Naive thymus-derived CD4-positive, alpha-beta T cell (primary cell): ENCODE results near the gene MLLT10. TPM values are rescaled to one million over a fixed set of nuclear protein-coding genes. Genes with fewer than 3 reads are reported as not detected.
"Not testable (repeated sequence)": the region's sequence is repeated elsewhere in the genome, so short reads cannot be mapped to it uniquely, and the experiment has no call there.

ENCODE experiments used
- ATAC-seq: fragments of 150-1000 bp; cut with Tn5 transposase; 2 replicates; pipeline ENCODE4 v1.10.0; 2021; ENCODE audit warnings: mild to moderate bottlenecking, moderate library complexity
- CTCF ChIA-PET: fragments of 350-600 bp; sonication (Branson Sonifier 250); formaldehyde crosslinking; loops from one replicate; lab custom pipeline; 2021; ENCODE audit warnings: antibody characterized with exemption; lab: Charles Lee
- POLR2A ChIA-PET: fragments of 350-600 bp; sonication (Branson Sonifier 250); formaldehyde crosslinking; loops from one replicate; lab custom pipeline; 2021; ENCODE audit warnings: antibody characterized with exemption, inconsistent platforms; lab: Charles Lee
- DNase-seq, 9 donors: peaks; one replicate each; pipeline versions ENCODE4 v3.0.0 to v3.0.0-alpha.2; 2020 to 2022; ENCODE audit warnings: mixed read lengths in 1 of 9
- H3K27ac ChIP-seq: one replicate; pipeline ENCODE4 v1.7.0; 2013; ENCODE audit warnings: mild to moderate bottlenecking, low read depth, low read length, moderate library complexity
- H3K27me3 ChIP-seq, 2 donors: one replicate each; pipeline ENCODE4 v1.7.0; 2013; ENCODE audit warnings: low read length in 2 of 2, mild to moderate bottlenecking in 2 of 2, moderate library complexity in 2 of 2; ENCODE audit not compliant: control insufficient read depth in 2 of 2, insufficient read depth in 2 of 2
- H3K36me3 ChIP-seq, 3 experiments: 1 replicate in 2 of 3; 2 replicates in 1 of 3; pipeline ENCODE4 v1.7.0; 2013; ENCODE audit warnings: low read length in 3 of 3, mild to moderate bottlenecking in 3 of 3, moderate library complexity in 1 of 3; ENCODE audit not compliant: insufficient read depth in 3 of 3, control insufficient read depth in 2 of 3
- H3K4me1 ChIP-seq, 2 donors: one replicate each; pipeline ENCODE4 v1.7.0; 2013; ENCODE audit warnings: low read length in 2 of 2, mild to moderate bottlenecking in 2 of 2, moderate library complexity in 1 of 2; ENCODE audit not compliant: control insufficient read depth in 2 of 2, insufficient read depth in 2 of 2
- H3K4me3 ChIP-seq: 2 replicates; pipeline ENCODE4 v1.7.0; 2013; ENCODE audit warnings: mild to moderate bottlenecking, low read length
- H3K9me3 ChIP-seq, 3 experiments: 1 replicate in 2 of 3; 2 replicates in 1 of 3; pipeline ENCODE4 v1.7.0; 2013; ENCODE audit warnings: low read length in 3 of 3; ENCODE audit not compliant: control insufficient read depth in 2 of 3
- H3K27ac Mint-ChIP-seq, 9 donors: one replicate each; pipeline ENCODE4 v1.8.0; 2020 to 2022; ENCODE audit warnings: mixed read lengths in 9 of 9, mild to moderate bottlenecking in 8 of 9, moderate library complexity in 5 of 9, inconsistent platforms in 2 of 9
- H3K27me3 Mint-ChIP-seq, 5 donors: one replicate each; pipeline ENCODE4 v1.8.0; 2021 to 2022; ENCODE audit warnings: mixed read lengths in 5 of 5, mild to moderate bottlenecking in 1 of 5
- H3K36me3 Mint-ChIP-seq, 5 donors: one replicate each; pipeline ENCODE4 v1.8.0; 2020 to 2022; ENCODE audit warnings: mixed read lengths in 5 of 5, mild to moderate bottlenecking in 3 of 5, inconsistent platforms in 1 of 5
- H3K4me1 Mint-ChIP-seq, 7 donors: one replicate each; pipeline ENCODE4 v1.8.0; 2020 to 2022; ENCODE audit warnings: mixed read lengths in 7 of 7, mild to moderate bottlenecking in 3 of 7, inconsistent platforms in 1 of 7
- H3K4me3 Mint-ChIP-seq, 10 donors: one replicate each; pipeline ENCODE4 v1.8.0; 2020 to 2022; ENCODE audit warnings: mild to moderate bottlenecking in 10 of 10, mixed read lengths in 10 of 10, moderate library complexity in 6 of 10, inconsistent platforms in 2 of 10
- H3K9me3 Mint-ChIP-seq, 11 donors: one replicate each; pipeline ENCODE4 v1.8.0; 2020 to 2022; ENCODE audit warnings: mixed read lengths in 11 of 11, mild to moderate bottlenecking in 4 of 11, inconsistent platforms in 1 of 11, moderate library complexity in 1 of 11
- intact Hi-C, 2 donors: fragments of 100-400 bp; cut with micrococcal nuclease; formaldehyde crosslinking; loops; one replicate each; pipeline ENCODE4 v1.15.1; 2023
- polyA plus RNA-seq, 2 donors: library from polyadenylated mRNA; unstranded; fragments of 300-500 nt; fragmentation: Illumina TruSeq; gene quantifications; one replicate each; pipeline ENCODE4 v1.2.3, GENCODE V29; 2021
- total RNA-seq, 6 experiments: library from RNA in 5 of 6; stranded (reverse) in 5 of 6; gene quantifications; 1 replicate in 5 of 6; 2 replicates in 1 of 6; pipeline ENCODE4 v1.2.3 and lab custom pipeline; 2021 to 2026

MLLT10 gene
- total and polyA plus RNA-seq, 7 experiments from 2014 or later: 6.0 to 74.2 (median 61.2) TPM

DNA sequence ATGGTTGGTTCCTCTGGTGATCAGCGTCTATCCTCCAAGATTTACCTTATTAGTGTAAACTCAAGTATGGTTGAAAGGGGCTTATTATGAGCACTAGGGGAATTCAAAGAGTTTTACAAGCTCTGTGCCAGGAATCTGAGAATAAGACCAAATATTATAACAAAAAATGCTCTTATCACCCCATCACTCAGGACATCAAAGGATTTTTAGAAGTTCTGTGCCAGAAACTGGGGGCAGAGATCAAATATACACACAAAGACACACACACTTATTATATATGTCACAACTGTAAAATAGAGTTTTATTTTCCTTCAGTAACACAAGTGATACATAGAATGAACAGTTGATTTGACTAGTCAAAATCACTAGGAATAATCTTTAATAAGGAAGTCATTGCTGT lies 89.3 kb downstream of the MLLT10 start:
- no peak for ATAC-seq

DNA sequence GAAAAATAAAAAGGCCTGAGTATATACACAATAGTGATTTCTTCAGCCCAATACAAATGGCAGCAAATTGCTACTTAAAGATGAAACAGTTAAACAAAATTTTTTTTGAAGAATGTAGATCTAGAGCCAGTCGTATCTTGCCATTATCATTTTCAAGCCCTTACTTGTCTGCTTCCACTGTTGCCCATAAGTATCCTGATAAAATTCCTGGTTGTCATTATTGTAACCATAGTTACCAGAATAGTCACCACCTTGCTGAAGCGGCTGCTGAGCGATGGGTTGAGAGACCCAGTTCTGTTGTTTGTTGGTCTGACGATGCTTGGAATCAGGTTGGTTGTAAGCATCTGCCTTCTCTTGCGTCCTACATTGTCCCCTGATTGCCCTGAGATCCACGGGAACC lies 90.4 kb downstream of the MLLT10 start:
- H3K9me3 ChIP-seq, POLR2A ChIA-PET, H3K4me3 Mint-ChIP-seq, ATAC-seq, CTCF ChIA-PET, H3K27ac ChIP-seq, H3K4me3 ChIP-seq, intact Hi-C loops, H3K27me3 ChIP-seq, H3K4me1 ChIP-seq, DNase-seq, H3K9me3 Mint-ChIP-seq, H3K27me3 Mint-ChIP-seq: not testable (repeated sequence)
- Mint-ChIP-seq H3K36me3 (peaks cover 23 to 61% (median 55%) of the 10 kb centered on the region in 5 donors), H3K27ac (peak overlapping the region in 3 of 9 donors; percentile 32 to 58 (median 55)), H3K4me1 (peaks cover 14 to 53% (median 34%) of the 10 kb centered on the region in 7 donors)
- H3K36me3 ChIP-seq: peaks cover 0 to 19% (median 8%) of the 10 kb centered on the region in 3 experiments

More for the DNA sequence above, 89.3 kb downstream of the MLLT10 start:
- no peaks in the 10 kb centered on the region for H3K27me3 ChIP-seq
- no peak for DNase-seq
- Mint-ChIP-seq H3K9me3 (peaks cover 0 to 5% (median 0%) of the 10 kb centered on the region in 11 donors), H3K27ac (no peak overlapping the region), H3K4me3 (no peak overlapping the region), H3K27me3 (no peaks in the 10 kb centered on the region), H3K36me3 (peaks cover 21 to 63% (median 56%) of the 10 kb centered on the region in 5 donors), H3K4me1 (peaks cover 14 to 51% (median 31%) of the 10 kb centered on the region in 7 donors)
- intact Hi-C loops: no loop called here
- ChIA-PET POLR2A (interaction anchor here (0.5 kb wide), 1 partner anchor 105 kb away, joined by 3 read pairs; no protein-coding TSS in a partner anchor), CTCF (no interaction called here)
- H3K4me3 ChIP-seq: no peak overlapping the region
- H3K4me1 ChIP-seq: peaks cover 0 to 7% of the 10 kb centered on the region in 2 donors
- H3K36me3 ChIP-seq: peaks cover 0 to 19% (median 8%) of the 10 kb centered on the region in 3 experiments
- no peak overlapping the region for H3K27ac ChIP-seq
- H3K9me3 ChIP-seq: no peaks in the 10 kb centered on the region

DNA sequence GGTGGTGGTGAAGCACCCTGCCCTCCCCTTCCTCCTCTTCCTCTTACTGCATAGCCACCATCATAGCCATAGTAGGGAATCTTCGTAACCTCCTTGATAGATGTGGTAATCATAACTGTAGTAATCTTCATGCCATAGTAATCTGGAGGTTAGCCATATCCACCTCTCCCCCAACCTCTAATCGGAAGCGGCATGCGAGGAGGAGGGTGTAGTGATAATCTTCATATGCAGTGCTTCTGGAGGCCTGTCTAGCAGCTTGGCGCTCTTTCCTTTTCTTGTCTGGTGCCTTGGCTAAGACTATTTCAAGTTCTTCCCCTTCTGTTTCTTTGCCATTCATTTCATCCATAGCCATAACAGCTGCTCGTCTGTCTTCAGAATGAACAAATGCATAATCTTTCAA lies 90.9 kb downstream of the MLLT10 start:
- Mint-ChIP-seq H3K9me3 (peaks cover 0 to 5% (median 0%) of the 10 kb centered on the region in 11 donors), H3K4me1 (peaks cover 14 to 58% (median 39%) of the 10 kb centered on the region in 7 donors), H3K27me3 (no peaks in the 10 kb centered on the region), H3K27ac (peak overlapping the region in 5 of 9 donors; percentile 10 to 58 (median 43)), H3K36me3 (peaks cover 28 to 65% (median 58%) of the 10 kb centered on the region in 5 donors), H3K4me3 (peak overlapping the region in 2 of 10 donors; percentile 2 to 34)
- Histone ChIP-seq H3K36me3 (peaks cover 0 to 17% (median 8%) of the 10 kb centered on the region in 3 experiments), H3K27me3 (no peaks in the 10 kb centered on the region), H3K9me3 (no peaks in the 10 kb centered on the region), H3K4me3 (no peak overlapping the region), H3K27ac (no peak overlapping the region), H3K4me1 (peaks cover 0 to 7% of the 10 kb centered on the region in 2 donors)
- POLR2A ChIA-PET: no interaction called here
- intact Hi-C loops: no loop called here
- DNase-seq (no peak), ATAC-seq (no peak)
- CTCF ChIA-PET: no interaction called here

DNA sequence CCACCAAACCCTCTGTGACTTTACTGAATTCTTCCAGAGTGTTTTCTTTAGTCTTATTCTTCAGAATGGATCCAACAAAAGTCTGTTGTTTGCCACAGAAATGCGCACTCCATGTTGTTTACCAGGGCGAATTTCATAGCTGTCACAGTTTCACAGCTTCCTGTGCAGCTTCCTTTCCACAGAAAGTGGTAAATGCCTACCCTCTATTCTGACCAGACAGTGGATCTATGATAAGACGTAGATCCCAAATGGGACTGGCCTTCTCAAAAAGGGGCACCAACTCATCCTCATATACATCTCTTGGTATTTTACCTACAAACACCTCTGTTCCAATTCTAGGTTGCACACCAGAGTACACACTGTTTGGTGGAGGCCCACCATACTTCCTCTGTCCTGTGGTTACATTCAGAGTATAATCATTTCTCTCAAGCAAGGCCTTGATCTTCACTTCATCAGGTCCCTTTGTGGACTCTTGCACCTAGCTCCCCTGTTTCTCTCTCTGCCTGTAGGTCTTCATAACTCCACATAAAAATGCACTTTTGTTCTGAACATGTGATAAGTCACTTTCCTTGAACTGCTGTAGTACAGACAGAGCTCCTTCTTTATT lies 91.7 kb downstream of the MLLT10 start:
- intact Hi-C loops: no loop called here
- H3K27me3 Mint-ChIP-seq: no peaks in the 10 kb centered on the region
- peaks cover 31 to 68% (median 66%) of the 10 kb centered on the region in 5 donors for H3K36me3 Mint-ChIP-seq
- peak overlapping the region in 2 of 10 donors; percentile 2 to 12 for H3K4me3 Mint-ChIP-seq
- DNase-seq (no peak), ATAC-seq (no peak)
- no peak overlapping the region for H3K4me3 ChIP-seq
- no peak overlapping the region for H3K27ac ChIP-seq
- no peaks in the 10 kb centered on the region for H3K27me3 ChIP-seq
- H3K9me3 Mint-ChIP-seq: peaks cover 0 to 5% (median 0%) of the 10 kb centered on the region in 11 donors
- H3K4me1 Mint-ChIP-seq: peaks cover 14 to 64% (median 42%) of the 10 kb centered on the region in 7 donors
- ChIA-PET POLR2A (no interaction called here), CTCF (no interaction called here)
- peaks cover 0 to 7% of the 10 kb centered on the region in 2 donors for H3K4me1 ChIP-seq
- H3K36me3 ChIP-seq: peaks cover 0 to 17% (median 8%) of the 10 kb centered on the region in 3 experiments
- H3K9me3 ChIP-seq: no peaks in the 10 kb centered on the region
- peak overlapping the region in 3 of 9 donors; percentile 5 to 43 (median 10) for H3K27ac Mint-ChIP-seq

DNA sequence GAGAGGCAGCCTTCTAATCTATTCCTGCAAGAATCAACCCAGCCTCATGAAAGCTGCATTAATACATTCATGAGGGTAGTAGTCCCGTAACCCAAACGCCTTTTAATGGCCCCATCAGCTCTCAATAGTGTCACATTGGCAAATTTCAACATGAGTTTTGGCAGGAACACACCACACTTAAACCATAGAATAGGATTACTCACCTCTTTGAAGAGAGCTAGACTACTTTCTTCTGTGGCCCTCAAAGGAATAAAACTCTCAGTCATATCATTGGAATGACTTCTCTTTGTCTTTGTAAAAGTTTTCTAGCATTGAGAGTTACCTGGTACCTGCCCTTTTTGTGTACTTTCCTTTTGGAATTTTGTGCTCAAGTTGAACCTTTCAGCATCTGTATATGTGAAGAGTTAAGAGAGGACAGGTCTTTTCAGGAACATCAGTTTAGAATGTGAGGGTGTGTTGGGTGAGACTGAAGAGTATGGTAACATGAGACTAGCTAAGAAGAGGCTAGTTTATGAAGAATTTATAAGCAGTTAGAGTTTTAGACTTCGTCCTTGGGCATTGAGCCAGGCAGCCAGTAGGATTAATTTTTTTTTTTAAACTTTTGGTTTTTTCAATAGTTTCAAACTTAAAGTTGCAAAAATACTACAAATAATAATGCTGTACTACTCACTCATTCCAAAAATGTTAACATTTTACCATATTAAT lies 92.6 kb downstream of the MLLT10 start:
- peaks cover 35 to 75% (median 72%) of the 10 kb centered on the region in 5 donors for H3K36me3 Mint-ChIP-seq

DNA sequence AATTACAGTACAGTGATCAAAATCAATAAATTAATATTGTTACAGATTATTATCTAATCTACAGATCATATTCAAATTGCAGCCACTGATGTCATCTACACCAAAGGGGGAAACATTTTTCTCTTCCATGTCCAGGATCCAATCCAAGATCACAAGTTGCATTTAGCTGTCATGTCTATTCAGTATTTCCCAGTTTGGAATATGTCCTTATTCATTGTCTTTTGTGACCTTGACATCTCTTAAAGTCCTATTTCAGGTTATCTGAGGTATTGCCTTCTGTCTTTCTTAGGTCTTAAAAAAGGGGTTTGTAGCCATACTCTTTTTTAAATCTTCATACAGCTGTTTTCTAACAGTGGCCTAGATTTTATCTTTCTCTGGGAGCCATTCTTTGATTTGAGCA lies 93.3 kb downstream of the MLLT10 start:
- DNase-seq (no peak), ATAC-seq (no peak)
- intact Hi-C loops: no loop called here
- Histone ChIP-seq H3K4me1 (peaks cover 0 to 7% of the 10 kb centered on the region in 2 donors), H3K27ac (no peak overlapping the region), H3K9me3 (no peaks in the 10 kb centered on the region), H3K27me3 (no peaks in the 10 kb centered on the region), H3K36me3 (peaks cover 0 to 16% (median 8%) of the 10 kb centered on the region in 3 experiments), H3K4me3 (no peak overlapping the region)
- Mint-ChIP-seq H3K27me3 (no peaks in the 10 kb centered on the region), H3K36me3 (peaks cover 36 to 81% (median 75%) of the 10 kb centered on the region in 5 donors), H3K27ac (no peak overlapping the region), H3K9me3 (peaks cover 0 to 6% (median 0%) of the 10 kb centered on the region in 11 donors), H3K4me3 (no peak overlapping the region), H3K4me1 (peaks cover 18 to 75% (median 52%) of the 10 kb centered on the region in 7 donors)
- CTCF ChIA-PET: interaction anchor here (0.7 kb wide), 1 partner anchor 237 kb away, joined by 5 read pairs; no protein-coding TSS in a partner anchor
- POLR2A ChIA-PET: no interaction called here

More for the DNA sequence above, 92.6 kb downstream of the MLLT10 start:
- ChIA-PET POLR2A (no interaction called here), CTCF (no interaction called here)
- peaks cover 0 to 6% (median 0%) of the 10 kb centered on the region in 11 donors for H3K9me3 Mint-ChIP-seq
- H3K9me3 ChIP-seq: no peaks in the 10 kb centered on the region
- H3K4me3 ChIP-seq: no peak overlapping the region
- H3K27me3 ChIP-seq: no peaks in the 10 kb centered on the region
- intact Hi-C loops: no loop called here
- ATAC-seq (no peak), DNase-seq (no peak)
- H3K4me1 ChIP-seq: peaks cover 0 to 7% of the 10 kb centered on the region in 2 donors
- H3K27ac ChIP-seq: no peak overlapping the region
- H3K27ac Mint-ChIP-seq: peak overlapping the region in 1 of 9 donors; percentile 39
- H3K27me3 Mint-ChIP-seq: no peaks in the 10 kb centered on the region
- H3K36me3 ChIP-seq: peaks cover 0 to 17% (median 8%) of the 10 kb centered on the region in 3 experiments
- H3K4me1 Mint-ChIP-seq: peaks cover 16 to 70% (median 47%) of the 10 kb centered on the region in 7 donors
- no peak overlapping the region for H3K4me3 Mint-ChIP-seq
